Heart left ventricle (tissue), 16 donors: ENCODE data around the gene HMX2. TPM values are rescaled to one million over a fixed set of nuclear protein-coding genes. Genes with fewer than 3 reads are reported as not detected.

Source experiments
- ATAC-seq, 4 donors: fragments of 200-7000 bp; cut with Tn5 transposase; one replicate each; pipeline ENCODE4 v1.9.1; 2020 to 2022; ENCODE audit warnings: moderate library complexity in 4 of 4, mild to moderate bottlenecking in 3 of 4, moderate number of reproducible peaks in 1 of 4
- DNase-seq, 5 donors: peaks; one replicate each; pipeline ENCODE4 v3.0.0-alpha.2; 2020
- H3K27ac ChIP-seq, 12 donors: fragments of 200-600 bp; sonication (generic) in 4 of 12; one replicate each; pipeline versions ENCODE4 v1.5.0 to v1.8.0; 2016 to 2022; ENCODE audit warnings: mild to moderate bottlenecking in 2 of 12
- H3K27me3 ChIP-seq, 9 donors: fragments of 200-600 bp; sonication (generic) in 2 of 9; one replicate each; pipeline versions ENCODE4 v1.5.1 to v1.8.0; 2016 to 2022; ENCODE audit warnings: mild to moderate bottlenecking in 3 of 9
- H3K36me3 ChIP-seq, 9 donors: fragments of 200-600 bp; sonication (generic) in 2 of 9; one replicate each; pipeline versions ENCODE4 v1.5.0 to v1.8.0; 2018 to 2022; ENCODE audit warnings: mild to moderate bottlenecking in 2 of 9
- H3K4me1 ChIP-seq, 12 donors: fragments of 200-600 bp; sonication (generic) in 4 of 12; one replicate each; pipeline versions ENCODE4 v1.5.0 to v1.8.0; 2016 to 2022; ENCODE audit warnings: mild to moderate bottlenecking in 3 of 12
- H3K4me3 ChIP-seq, 12 donors: fragments of 200-600 bp; sonication (generic) in 4 of 12; one replicate each; pipeline versions ENCODE4 v1.5.0 to v1.8.0; 2017 to 2022; ENCODE audit warnings: mild to moderate bottlenecking in 9 of 12, moderate library complexity in 4 of 12
- H3K9me3 ChIP-seq, 12 donors: fragments of 200-600 bp; sonication (generic) in 4 of 12; one replicate each; pipeline versions ENCODE4 v1.5.0 to v1.8.0; 2016 to 2022; ENCODE audit warnings: mild to moderate bottlenecking in 1 of 12
- CTCF ChIP-seq, 12 donors: fragments of 200-600 bp; sonication (generic) in 4 of 12; IDR thresholded peaks; one replicate each; pipeline versions ENCODE4 v1.5.0 to v1.8.0; 2018 to 2022; ENCODE audit warnings: antibody characterized with exemption in 12 of 12, mild to moderate bottlenecking in 5 of 12
- POLR2A ChIP-seq, 2 donors: fragments of 450-650 bp; IDR thresholded peaks; one replicate each; pipeline ENCODE4 v1.6.1; 2017; ENCODE audit warnings: antibody characterized with exemption in 2 of 2, mild to moderate bottlenecking in 2 of 2, moderate library complexity in 2 of 2
- WGBS, 4 donors: extraction: QIAGEN DNeasy Blood & Tissue Kit in 2 of 4; methylation state at CpG; one replicate each; pipeline versions ENCODE4 v1.1.5 to v1.1.7; 2013 to 2018; 5-methylcytosine and 5-hydroxymethylcytosine counted together
- intact Hi-C, 10 donors: fragments of 100-400 bp; cut with DNase I; formaldehyde crosslinking; loops; one replicate each; pipeline versions ENCODE4 v1.11.1 to v1.14.2; 2022
- polyA plus RNA-seq, 2 donors: library from polyadenylated mRNA; stranded (reverse); fragments of 200-250 nt; gene quantifications; one replicate each; pipeline ENCODE4 v1.2.3, GENCODE V29; 2013
- total RNA-seq, 9 donors: library from RNA; depleted of rRNA in 2 of 9; stranded (reverse); fragments of >200 nt in 2 of 9; fragmentation: NEBNext Ultra II Directional in 3 of 9; extraction: Animal tissue kit (Norgen Biotek cat#: 25700) in 3 of 9; gene quantifications; one replicate each; pipeline versions ENCODE4 v1.1.0 to v1.2.4, GENCODE V29; 2016 to 2023
- donor health status: ischemic (EF 13 %, LVEDD 7.1; RV severe dilation, severe dysfunction).
- donor health status: healthy with polysubstance abuse.
- donor health status: DM: no; HTN: yes; CAD: no.
- donor health status: DM: no; HTN: no; CAD: no.
- donor health status: ischemic (EF 25% LVEDD 6.9; RV normal size, moderate dysfunction).
- donor health status: ischemic (EF 25% LVEDD 5.7; RV mildly dilated, moderate dysfunction).
- donor health status: healthy.
- donor health status: DM: yes; HTN: yes; CAD: no.
- donor health status: ischemic (EF 35%, LVEDD 5.7; RV mildly dilated, moderate dysfunction).
- donor health status: nonischemic (EF 11% LVEDD 7.7; RV severe dilation, severe dysfunction).
- donor health status: DM: yes; HTN: yes; CAD: no.
- donor health status: PGD.
- donor health status: ischemic (EF 29% LVEDD 5.4; RV normal size, mild dysfunction).
- donor health status: nonischemic (EF 23%, LVEDD 6.1; RV moderate dilation, normal function).

The HMX2 gene
- total and polyA plus RNA-seq, 11 donors: not detected

DNA sequence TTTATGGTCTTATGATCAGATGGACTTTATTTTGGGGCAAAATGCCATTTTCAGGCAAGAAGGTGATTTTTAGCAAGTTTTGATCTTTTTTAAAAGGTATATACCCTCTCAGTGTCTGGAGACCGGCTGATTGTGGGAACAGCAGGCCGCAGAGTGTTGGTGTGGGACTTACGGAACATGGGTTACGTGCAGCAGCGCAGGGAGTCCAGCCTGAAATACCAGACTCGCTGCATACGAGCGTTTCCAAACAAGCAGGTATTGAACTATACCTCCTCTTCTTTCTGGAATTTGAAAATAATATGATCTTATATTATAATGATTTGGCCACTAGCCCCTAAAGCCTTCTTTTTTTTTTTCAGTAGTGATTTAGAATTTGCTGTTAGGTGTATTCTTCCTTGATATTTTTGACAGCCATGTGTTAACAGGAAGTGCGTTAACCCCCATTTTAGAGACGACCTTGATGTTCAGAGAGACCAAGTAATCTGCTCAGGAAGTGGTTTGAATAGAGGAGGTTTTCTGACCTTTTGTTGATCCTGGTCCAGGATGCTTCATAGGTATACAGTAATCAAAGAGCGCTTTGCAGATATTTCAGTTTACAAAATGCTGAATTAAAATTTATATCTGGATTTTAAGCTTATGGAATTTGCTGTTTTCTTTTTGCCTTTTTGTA, 12.5 kb downstream of the HMX2 start:
- 86 to 89% (median 88%) methylated on average over 11 of the region's 11 CpGs for WGBS, 4 donors
- TF ChIP-seq CTCF (IDR thresholded peaks at IDR 0.05): no peak
- TF ChIP-seq POLR2A (IDR thresholded peaks at IDR 0.05): no peak

DNA sequence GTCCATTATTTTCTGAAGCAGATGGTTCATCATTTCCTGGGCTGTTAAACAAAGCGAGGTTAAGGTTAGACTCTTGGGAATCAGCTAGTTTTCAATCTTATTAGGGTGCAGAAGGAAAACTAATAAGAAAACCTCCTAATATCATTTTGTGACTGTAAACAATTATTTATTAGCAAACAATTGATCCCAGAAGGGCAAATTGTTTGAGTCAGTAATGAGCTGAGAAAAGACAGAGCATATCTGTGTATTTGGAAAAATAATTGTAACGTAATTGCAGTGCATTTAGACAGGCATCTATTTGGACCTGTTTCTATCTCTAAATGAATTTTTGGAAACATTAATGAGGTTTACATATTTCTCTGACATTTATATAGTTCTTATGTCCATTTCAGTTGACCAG, 16.4 kb downstream of the HMX2 start:
- DNase-seq: no peak
- 89 to 94% (median 93%) methylated on average over 2 of the region's 2 CpGs for WGBS, 4 donors

More for the DNA sequence above, 12.5 kb downstream of the HMX2 start:
- DNase-seq (no peak), ATAC-seq (no peak)
- peaks cover 0 to 95% (median 88%) of the 10 kb centered on the region in 9 donors for H3K36me3 ChIP-seq
- no peak overlapping the region for H3K27ac ChIP-seq
- no peaks in the 10 kb centered on the region for H3K9me3 ChIP-seq
- no peaks in the 10 kb centered on the region for H3K27me3 ChIP-seq
- peaks cover 0 to 48% (median 7%) of the 10 kb centered on the region in 12 donors for H3K4me1 ChIP-seq
- no peak overlapping the region for H3K4me3 ChIP-seq
- intact Hi-C loops: no loop called here

DNA sequence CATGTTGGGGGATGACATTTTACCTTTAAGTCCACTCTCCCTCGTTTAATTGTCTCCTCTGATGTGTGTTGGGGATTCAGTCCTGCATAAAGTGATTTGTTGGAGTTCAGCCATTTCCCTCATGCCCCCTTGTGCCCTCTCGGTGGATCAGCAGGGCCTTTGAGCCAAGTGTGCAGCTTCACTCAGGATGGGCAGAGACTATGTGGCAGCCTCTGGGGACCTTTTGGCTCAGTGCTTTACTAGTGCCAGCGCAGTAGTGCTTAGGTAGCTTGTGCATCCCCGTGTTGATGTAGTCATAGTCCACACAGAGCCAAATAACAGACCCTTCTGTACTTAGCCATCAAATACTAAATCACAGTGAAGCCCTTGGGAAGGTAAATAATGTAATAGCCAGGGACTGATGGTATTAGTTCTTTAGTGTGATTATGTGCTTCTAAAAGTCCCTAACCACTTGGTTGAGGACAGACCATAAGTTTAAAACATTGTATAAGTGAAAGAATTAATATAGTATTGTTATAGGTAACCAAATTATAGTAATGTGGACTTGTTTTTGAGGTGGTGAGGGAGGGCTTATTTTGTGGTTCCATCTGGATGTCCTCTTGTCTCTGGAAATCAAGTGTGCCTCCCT, 17.6 kb downstream of the HMX2 start:
- H3K4me3 ChIP-seq: no peak overlapping the region
- peaks cover 0 to 94% (median 80%) of the 10 kb centered on the region in 9 donors for H3K36me3 ChIP-seq
- WGBS, 4 donors: 69 to 80% (median 77%) methylated on average over 4 of the region's 4 CpGs
- H3K9me3 ChIP-seq: no peaks in the 10 kb centered on the region
- intact Hi-C loops: no loop called here
- peaks cover 0 to 5% (median 0%) of the 10 kb centered on the region in 12 donors for H3K4me1 ChIP-seq
- no peak for TF ChIP-seq POLR2A (IDR thresholded peaks at IDR 0.05)
- no peak for TF ChIP-seq CTCF (IDR thresholded peaks at IDR 0.05)
- H3K27me3 ChIP-seq: no peaks in the 10 kb centered on the region
- H3K27ac ChIP-seq: no peak overlapping the region
- ATAC-seq (no peak), DNase-seq (no peak)

More for the DNA sequence above, 16.4 kb downstream of the HMX2 start:
- Histone ChIP-seq H3K4me3 (no peak overlapping the region), H3K36me3 (peaks cover 0 to 97% (median 81%) of the 10 kb centered on the region in 9 donors), H3K4me1 (peaks cover 0 to 17% (median 0%) of the 10 kb centered on the region in 12 donors), H3K27me3 (no peaks in the 10 kb centered on the region), H3K9me3 (no peaks in the 10 kb centered on the region), H3K27ac (no peak overlapping the region)
- intact Hi-C loops: no loop called here
- ATAC-seq: no peak
- TF ChIP-seq POLR2A (IDR thresholded peaks at IDR 0.05) (no peak), CTCF (IDR thresholded peaks at IDR 0.05) (no peak)

DNA sequence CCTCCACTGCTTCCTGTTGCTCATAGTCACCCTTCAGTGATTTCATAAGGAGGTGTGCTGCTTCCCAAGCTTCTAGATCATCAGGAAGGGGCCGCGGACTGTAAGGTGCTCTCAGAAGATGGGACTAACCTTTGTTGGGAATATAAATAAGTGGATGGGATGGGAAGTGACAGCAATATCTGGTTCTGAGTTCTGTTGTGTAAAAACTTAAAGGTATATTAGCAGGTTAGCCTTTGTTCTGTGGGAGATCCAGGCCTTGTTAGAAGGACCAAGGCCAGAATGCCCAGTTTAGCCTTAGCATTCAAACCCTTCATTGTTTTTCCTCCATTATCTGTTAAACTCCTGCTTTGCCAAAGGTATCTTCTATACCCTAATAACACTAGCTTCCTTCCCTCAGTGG, 18.7 kb downstream of the HMX2 start:
- intact Hi-C loops: no loop called here
- no peaks in the 10 kb centered on the region for H3K4me1 ChIP-seq
- no peak for ATAC-seq
- 91 to 98% (median 95%) methylated on average over 2 of the region's 2 CpGs for WGBS, 4 donors
- H3K4me3 ChIP-seq: no peak overlapping the region
- no peak for TF ChIP-seq CTCF (IDR thresholded peaks at IDR 0.05)
- TF ChIP-seq POLR2A (IDR thresholded peaks at IDR 0.05): no peak
- no peak for DNase-seq
- H3K27ac ChIP-seq: no peak overlapping the region
- H3K9me3 ChIP-seq: no peaks in the 10 kb centered on the region
- peaks cover 0 to 88% (median 70%) of the 10 kb centered on the region in 9 donors for H3K36me3 ChIP-seq
- no peaks in the 10 kb centered on the region for H3K27me3 ChIP-seq
